GM19099 (cell line): ENCODE data around the gene NKD1.

Experiments
- POLR2A ChIP-seq: IDR thresholded peaks from 3 replicates; pipeline ENCODE4 v1.6.1; 2011; ENCODE audit warnings: low read depth; ENCODE audit not compliant: insufficient read length; ENCODE audit errors: extremely low read depth

NKD1 gene

DNA sequence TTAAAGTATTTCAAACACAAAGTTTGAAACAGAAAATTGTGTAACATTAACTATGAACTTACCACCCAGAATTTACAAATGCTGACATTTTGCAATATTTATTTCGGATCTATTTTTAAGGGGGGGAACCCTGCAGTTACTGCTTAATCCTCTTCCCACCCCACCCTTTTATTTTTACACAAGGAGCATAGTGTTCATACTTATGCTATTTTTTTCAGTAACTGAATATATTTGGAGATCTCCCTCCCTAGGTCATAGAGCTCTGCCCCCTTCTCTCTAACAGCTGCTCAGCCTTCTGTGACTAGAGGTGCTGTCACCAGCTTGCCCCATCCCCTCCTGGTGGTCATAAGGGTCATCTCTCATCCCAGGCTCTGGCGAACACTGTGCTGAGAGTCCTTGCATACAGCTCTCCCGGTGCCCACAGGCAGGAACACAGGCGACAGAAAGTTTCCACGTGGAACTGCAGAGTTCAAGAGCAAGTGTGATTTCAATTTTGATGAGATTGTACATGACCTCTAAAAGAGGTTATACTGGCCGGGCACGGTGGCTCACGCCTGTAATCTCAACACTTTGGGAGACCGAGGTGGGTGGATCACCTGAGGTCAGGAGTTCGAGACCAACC lies 88.7 kb downstream of the NKD1 start:
- no peak for TF ChIP-seq POLR2A

DNA sequence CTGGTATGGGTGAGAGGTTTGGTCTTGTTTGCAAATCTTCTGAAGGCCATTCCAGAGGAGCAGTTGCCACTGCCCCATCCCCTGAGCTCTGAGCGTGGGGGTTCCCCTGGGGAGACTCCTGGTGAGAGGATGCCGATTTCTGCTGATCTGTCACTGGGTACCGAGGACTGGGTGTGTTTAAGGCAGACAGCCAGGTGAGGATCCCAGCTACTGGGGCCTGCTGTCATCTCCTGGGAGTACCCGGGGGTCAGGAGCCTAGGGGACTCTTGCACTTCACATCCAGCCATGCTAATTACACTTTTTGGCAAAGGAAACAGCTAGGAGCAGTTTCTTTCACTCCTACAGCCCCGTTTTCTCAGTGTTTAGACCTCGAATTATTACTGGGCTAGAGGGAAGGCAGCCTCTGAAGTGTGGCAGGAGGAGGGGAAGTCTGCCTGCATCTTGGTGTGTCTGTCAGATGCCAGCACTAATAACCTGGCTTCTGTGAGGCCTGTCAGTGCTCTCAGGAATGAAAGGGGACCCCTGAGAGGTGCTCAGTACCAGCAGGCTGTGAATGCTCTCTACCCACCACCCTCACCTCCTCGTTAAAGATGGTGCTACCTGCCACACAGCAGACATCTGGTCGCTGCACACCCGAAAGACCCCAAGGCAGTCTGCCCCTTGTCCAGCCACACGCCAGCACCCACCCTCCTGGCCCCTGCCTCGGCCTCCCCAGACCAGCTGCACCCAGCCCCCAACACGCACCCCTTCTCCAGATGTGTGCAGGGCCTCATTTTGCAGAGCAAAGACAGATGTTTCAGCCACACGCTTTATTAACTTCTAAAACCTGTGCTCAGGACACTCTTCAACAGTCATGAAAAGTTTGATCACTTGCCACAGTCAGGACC lies 89.8 kb downstream of the NKD1 start:
- TF ChIP-seq POLR2A: no peak

DNA sequence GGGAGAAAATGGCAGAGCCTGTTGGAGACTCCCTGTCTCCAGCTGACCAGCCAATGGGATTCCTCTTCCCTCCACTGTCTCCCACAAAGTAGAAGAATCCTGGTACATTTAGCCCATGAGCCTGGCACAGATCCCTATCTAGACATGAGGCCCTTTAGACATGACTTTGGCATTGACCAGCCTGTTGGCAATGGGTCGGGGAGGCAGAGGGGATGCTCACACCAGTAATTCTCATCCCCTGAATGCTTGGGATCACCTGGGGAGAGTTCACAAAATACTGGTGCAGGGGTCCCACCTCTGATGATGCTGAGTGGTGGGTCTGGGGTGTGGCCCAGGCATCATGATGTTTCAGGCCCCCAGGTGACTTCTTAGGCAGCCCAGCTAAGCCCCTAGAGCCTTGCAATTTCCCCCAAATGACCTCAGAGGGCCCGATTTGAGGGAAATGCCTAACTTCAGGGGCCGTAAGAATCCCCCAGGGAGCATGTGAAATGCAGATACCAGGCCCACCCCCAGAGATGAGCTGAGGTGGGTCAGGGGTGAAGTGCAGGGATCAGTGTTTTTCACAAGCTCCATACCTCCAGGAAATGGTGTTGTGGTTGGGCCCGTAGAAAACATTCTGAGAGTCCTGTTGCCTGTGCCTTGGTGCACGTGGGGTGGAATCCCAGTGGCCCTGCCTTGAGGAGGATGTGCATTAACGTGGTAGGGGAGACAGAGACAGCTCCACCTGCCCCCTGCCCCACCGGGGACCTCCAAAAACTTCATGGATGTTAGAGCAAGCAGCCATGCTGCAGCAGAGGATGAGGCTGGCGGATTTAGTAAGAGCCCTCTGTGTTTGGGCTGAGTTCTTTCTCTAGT lies 90.8 kb downstream of the NKD1 start:
- TF ChIP-seq POLR2A: no peak

DNA sequence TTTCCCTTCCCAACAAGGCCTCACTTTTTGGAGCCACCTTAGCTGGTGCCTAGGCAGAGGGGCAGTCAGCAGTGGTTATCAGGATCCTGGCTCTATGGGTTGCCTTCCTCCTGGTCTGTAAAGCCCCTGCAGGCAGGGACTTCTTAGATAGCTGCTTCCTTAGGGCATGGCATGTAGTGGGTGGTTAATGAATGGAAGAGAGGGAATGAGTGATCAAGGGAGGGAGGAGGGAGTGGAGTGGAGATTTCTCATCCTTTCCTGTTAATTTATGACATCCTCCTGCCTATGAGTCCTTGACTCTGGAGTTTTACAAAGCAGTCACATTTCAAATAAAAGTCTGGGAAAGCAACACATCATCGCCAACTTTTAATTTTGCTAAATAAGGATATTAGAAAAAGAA lies 92.2 kb downstream of the NKD1 start:
- no peak for TF ChIP-seq POLR2A

DNA sequence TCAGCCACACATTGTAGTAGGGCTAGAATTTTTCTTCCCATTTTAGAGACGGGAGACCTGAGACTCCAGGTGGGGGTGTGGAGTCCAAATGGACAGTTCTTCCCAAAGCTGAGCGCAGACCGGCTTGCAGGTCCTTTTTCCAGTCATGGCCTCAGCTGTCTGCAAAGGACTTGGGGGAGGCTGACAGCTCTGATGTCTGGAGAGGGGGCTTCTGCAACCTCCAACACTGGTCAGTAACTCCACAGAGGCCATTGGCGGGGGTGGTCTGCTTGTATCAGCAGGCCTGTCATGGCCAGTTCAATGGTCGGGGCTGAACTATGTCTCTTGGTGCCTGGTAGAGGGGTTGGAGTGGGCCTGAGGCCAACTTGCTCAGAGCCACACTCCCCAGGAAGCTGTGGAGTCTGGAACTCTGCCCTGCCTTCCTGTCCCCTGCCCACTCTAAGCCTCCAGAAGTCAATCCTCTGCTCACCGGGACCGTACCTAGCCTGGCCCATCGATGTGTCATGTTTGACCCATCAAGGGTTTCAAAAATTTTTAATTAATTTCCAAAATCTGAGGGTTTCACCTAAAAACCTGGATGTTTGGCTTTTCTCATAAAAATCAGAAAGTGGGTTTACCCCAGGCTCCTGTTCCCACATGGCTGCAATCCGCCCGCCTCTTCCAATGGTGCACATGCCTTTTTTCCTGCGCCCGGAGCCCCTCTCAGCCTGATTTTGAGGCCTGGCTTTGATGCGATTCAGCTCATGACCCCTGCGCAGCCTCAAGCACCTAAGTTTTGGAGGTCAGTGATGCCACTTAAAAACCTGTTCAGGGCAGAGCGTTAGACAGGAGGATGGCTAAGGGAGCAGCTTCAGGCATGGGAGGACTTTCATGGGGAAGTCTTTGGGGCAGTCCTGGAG lies 93.0 kb downstream of the NKD1 start:
- TF ChIP-seq POLR2A: no peak

DNA sequence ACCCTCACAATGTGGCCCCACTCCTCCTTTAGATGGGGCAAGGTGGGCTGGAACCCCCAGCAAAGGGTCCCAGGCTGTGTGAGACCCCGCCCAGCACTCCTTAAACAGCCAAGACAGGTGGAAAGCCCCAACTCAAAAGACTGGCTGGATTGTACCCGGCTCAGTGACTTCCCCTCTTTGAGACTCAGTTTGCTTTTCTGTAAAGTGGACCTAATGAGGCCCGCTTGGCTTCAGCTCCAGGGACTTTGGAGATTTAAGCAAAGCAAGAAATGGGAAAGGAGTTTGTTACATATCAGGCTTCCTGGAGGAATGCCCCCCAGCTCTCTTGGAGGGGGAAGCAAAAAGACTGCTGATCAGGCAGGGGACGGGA lies 93.6 kb downstream of the NKD1 start:
- no peak for TF ChIP-seq POLR2A

DNA sequence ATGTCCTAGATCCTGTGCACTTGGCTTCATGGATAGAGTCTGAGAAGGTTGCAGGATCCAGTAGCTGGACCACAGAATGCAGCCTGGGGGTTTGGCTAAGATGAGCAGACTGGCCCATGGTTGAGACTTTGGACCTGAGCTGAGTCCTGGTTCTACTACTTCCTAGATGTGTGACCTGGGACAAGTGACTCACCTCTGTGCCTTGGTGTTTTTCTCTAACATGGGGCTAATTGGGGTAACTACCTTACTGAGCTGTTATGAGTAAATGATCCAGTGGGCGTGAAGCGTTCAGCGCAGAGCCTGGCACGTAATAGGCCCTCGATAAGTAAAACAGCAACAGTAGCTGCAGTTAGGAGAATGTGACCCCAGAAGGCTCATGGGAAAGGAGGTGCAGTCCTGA lies 94.2 kb downstream of the NKD1 start:
- TF ChIP-seq POLR2A: no peak

DNA sequence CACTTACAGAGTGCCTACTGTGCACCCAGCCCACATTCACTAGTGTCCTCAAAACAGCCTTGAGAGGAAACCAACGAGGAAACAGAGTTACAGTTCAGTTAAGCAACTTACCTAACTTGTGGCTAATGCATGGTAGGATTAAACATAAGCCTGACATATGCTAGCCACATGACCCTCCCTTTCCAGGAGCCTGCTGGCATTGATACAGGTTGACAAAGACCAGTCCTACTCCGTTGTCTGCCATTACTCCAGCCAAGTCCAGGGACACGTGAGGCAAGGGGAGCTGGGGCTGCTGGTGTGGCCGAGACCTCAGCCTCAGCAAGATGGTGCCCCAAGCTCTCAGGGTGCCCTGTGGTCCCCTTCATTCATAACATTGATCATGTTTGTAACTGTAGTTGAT lies 95.0 kb downstream of the NKD1 start:
- TF ChIP-seq POLR2A: no peak

DNA sequence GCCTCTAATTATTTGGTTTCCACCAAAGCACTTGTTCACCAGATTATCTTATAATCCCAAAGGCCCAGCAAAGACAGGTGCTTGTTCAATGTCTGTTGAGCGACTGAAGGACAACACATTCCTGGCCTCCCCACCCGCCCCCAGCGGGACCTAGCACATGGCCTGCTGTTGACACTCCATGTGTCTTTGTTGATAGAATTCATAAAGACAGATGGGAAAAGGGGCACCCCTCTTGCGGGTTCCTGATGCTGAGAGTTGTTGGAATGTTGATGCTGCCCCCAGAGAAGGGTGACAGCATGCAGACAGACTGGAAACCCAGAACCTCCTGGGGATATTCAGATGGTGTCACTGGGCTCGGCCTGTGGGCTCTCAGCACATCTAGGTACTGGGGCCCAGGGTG lies 96.0 kb downstream of the NKD1 start:
- TF ChIP-seq POLR2A: no peak

DNA sequence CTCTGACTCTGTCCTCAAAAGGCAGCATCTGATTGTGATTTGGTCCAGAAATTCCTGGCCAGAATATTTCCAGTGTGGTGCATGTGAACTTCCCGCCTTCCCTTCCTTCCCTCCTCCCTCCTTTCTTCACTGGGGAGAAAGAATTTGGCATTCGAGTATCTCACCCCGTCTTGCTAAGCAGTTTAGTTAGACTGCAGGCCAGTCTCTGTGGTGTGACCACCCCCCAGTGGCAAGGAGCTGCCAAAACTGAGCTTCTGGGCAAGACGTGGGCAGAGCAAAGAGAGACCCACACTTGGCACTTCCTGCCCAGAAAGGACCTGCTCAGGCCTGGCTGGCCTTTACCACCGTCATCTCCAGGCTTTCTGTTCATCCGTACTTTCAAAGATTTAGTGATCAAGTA lies 96.5 kb downstream of the NKD1 start:
- no peak for TF ChIP-seq POLR2A

DNA sequence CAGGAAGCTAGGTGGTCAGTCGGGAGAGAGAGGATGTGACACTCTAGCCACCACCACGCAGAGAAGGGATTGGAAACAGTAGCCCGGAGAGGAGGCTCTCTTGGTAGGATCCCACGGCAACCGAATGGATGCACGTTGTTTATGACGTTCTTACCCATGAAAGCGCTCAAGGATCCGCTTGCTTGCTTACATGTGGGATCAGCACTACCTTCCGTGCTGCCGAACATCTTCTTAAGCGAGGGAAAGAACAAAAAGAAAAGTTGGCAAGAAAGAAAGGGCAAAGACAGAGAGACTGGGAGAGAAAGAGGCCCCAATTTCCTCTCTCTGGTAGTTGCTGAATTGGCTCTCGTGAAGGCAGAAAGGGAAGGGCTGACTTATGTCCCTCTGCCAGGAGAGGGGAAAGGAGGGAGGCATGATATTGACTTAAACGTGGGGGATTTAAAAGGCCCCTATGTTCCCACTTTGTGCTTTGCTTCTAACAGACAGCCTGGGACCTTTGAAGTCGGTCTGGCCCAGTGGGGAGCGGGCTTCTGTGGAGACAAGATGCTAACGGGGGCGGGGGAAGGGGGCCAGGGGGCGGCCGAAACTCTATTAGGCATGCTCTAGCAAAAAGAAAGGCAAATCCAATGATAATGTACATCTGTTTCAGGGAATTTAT lies 97.5 kb downstream of the NKD1 start:
- TF ChIP-seq POLR2A: no peak

DNA sequence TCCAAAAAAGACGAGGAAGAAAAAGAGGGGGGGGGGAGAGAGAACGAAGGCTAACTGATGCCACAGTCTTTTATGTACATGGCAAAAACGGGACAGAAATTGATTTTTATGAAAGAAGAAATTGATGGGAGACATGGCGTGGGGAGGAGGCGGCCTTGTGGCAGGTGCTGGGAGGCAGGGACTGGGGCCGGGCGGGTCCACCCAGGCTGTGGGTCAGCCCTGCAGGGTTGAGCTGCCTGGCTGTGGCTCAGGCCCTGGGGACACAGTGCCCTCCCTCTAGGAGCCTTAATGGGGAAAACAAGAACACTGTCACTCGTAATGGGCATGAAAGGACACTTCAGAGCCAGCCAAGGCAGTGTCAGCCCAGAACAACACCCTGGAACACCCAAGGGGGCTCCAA lies 98.1 kb downstream of the NKD1 start:
- no peak for TF ChIP-seq POLR2A

DNA sequence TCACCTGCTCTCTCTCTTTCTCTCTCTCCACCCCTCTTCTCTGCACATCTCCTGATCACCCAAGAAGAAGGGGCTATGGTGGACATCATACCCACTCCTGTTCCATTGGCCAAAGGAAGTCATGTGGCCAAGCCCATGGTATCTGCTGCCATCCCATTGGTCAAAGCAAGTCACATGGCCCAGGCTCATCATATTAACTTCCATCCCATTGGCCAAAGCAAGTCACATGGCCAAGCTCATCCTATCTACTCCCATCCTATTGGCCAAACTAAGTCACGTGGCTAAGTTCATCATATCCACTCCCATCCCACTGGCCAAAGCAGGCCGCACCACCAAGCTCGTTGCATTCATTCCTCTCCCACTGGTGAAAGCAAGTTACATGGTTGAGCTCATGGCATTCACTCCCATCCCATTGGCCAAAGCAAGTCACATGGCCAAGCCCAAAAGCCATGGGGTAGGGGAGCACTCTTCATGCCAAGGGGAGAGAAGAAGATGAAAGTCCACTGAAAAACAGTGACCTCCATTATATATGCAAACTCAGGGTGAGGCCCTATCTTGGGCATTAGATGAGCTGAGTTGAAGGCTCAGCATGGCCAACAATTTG lies 103.7 kb downstream of the NKD1 start:
- TF ChIP-seq POLR2A: no peak
